HL-60 (cell line): ENCODE measurements around the gene TMCO2.

Experiments used
- DNase-seq, 2 experiments: peaks; one replicate each; pipeline ENCODE4 v3.0.0-alpha.2; 2010 to 2020; ENCODE audit warnings: low read depth in 1 of 2, low spot score in 1 of 2
- H3K27ac ChIP-seq: fragments of 250-450 bp; sonication (Bioruptor Pico); replicated peaks from 2 replicates; pipeline ENCODE4 v1.5.1; 2020; ENCODE audit warnings: mild to moderate bottlenecking, moderate library complexity
- H3K27me3 ChIP-seq: fragments of 250-450 bp; sonication (Bioruptor Pico); 2 replicates; pipeline ENCODE4 v1.5.1; 2021; ENCODE audit warnings: mild to moderate bottlenecking, moderate library complexity; ENCODE audit not compliant: insufficient read depth, poor library complexity, severe bottlenecking
- H3K4me3 ChIP-seq: replicated peaks from 2 replicates; pipeline ENCODE4 v1.5.1; 2011; ENCODE audit warnings: mild to moderate bottlenecking, control low read depth, low read length; ENCODE audit not compliant: insufficient read depth
- GABPA ChIP-seq: IDR thresholded peaks from 2 replicates; pipeline ENCODE4 v1.6.1; 2012; ENCODE audit warnings: low read depth
- POLR2AphosphoS5 ChIP-seq: IDR thresholded peaks from 2 replicates; pipeline ENCODE4 v1.6.1; 2012; ENCODE audit warnings: low read depth
- SPI1 ChIP-seq: IDR thresholded peaks from 2 replicates; pipeline ENCODE4 v1.6.1; 2012; ENCODE audit warnings: low read depth, mild to moderate bottlenecking, borderline replicate concordance
- TF ChIP-seq, protein P1 (sequence below): IDR thresholded peaks from one replicate; pipeline ENCODE4 v1.5.1; 2011; ENCODE audit warnings: low read length, control low read depth, inconsistent platforms; ENCODE audit not compliant: insufficient read depth
- TF ChIP-seq, protein P2 (sequence below): IDR thresholded peaks from 2 replicates; pipeline ENCODE4 v1.6.1; 2012; ENCODE audit warnings: low read depth; ENCODE audit not compliant: insufficient replicate concordance

Gene TMCO2

DNA sequence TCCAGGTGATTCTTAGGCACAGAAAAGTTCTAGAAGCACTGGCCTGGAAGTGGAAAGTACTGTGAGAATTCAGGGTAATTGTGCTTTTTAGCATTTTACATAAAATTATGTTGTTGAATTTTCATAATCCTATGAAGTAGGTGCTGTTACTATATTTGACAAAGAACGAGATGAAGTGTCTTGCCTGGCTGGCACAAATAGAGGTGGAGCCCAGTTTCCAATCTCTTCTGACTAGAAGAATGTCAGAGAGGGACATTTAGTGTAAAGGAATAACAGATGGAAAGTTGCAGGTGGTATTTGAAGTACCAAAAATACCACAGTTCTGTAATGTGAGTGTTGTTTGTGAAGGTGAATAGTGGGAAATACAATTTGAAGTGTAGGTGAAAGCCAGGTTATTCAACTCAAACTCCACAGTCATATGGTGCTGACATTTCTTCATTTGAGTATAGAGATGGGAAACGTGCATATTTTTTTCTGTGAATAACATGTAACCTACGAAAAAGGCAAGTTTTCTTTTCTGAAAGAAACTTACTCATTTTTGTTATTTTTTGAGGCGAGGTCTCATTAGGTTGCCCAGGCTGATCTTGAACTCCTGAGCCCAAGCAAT is 3.5 kb upstream of the TMCO2 start:
- no peak for DNase-seq
- TF ChIP-seq SPI1 (no peak), GABPA (no peak), POLR2AphosphoS5 (no peak)
- TF ChIP-seq, protein P1, sequence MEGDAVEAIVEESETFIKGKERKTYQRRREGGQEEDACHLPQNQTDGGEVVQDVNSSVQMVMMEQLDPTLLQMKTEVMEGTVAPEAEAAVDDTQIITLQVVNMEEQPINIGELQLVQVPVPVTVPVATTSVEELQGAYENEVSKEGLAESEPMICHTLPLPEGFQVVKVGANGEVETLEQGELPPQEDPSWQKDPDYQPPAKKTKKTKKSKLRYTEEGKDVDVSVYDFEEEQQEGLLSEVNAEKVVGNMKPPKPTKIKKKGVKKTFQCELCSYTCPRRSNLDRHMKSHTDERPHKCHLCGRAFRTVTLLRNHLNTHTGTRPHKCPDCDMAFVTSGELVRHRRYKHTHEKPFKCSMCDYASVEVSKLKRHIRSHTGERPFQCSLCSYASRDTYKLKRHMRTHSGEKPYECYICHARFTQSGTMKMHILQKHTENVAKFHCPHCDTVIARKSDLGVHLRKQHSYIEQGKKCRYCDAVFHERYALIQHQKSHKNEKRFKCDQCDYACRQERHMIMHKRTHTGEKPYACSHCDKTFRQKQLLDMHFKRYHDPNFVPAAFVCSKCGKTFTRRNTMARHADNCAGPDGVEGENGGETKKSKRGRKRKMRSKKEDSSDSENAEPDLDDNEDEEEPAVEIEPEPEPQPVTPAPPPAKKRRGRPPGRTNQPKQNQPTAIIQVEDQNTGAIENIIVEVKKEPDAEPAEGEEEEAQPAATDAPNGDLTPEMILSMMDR = no peak
- TF ChIP-seq, protein P2, sequence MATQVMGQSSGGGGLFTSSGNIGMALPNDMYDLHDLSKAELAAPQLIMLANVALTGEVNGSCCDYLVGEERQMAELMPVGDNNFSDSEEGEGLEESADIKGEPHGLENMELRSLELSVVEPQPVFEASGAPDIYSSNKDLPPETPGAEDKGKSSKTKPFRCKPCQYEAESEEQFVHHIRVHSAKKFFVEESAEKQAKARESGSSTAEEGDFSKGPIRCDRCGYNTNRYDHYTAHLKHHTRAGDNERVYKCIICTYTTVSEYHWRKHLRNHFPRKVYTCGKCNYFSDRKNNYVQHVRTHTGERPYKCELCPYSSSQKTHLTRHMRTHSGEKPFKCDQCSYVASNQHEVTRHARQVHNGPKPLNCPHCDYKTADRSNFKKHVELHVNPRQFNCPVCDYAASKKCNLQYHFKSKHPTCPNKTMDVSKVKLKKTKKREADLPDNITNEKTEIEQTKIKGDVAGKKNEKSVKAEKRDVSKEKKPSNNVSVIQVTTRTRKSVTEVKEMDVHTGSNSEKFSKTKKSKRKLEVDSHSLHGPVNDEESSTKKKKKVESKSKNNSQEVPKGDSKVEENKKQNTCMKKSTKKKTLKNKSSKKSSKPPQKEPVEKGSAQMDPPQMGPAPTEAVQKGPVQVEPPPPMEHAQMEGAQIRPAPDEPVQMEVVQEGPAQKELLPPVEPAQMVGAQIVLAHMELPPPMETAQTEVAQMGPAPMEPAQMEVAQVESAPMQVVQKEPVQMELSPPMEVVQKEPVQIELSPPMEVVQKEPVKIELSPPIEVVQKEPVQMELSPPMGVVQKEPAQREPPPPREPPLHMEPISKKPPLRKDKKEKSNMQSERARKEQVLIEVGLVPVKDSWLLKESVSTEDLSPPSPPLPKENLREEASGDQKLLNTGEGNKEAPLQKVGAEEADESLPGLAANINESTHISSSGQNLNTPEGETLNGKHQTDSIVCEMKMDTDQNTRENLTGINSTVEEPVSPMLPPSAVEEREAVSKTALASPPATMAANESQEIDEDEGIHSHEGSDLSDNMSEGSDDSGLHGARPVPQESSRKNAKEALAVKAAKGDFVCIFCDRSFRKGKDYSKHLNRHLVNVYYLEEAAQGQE = no peak
- Histone ChIP-seq H3K27me3 (no peaks in the 10 kb centered on the region), H3K4me3 (no peak overlapping the region), H3K27ac (no peak overlapping the region)

DNA sequence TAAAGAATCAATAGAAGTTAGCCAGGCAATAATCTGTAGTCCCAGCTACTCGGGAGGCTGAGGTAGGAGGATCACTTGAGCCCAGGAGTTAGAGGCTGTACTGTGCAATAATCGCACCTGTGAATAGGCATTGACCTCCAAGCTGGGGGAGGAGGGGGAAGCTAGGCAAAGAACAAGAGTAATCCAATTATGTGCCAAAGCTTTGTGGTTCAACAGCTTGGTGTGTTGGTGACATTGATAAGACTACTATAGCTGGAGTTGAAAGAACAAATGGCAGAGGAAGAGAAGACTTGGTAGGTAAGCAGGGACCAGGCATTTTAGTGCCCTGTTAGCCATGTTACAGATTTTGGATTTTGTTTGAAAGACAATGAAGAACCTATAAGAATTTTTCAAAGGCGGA is 2.1 kb upstream of the TMCO2 start:
- H3K4me3 ChIP-seq = no peak overlapping the region
- H3K27me3 ChIP-seq = no peaks in the 10 kb centered on the region
- no peak for DNase-seq
- TF ChIP-seq, protein P1 = no peak
- no peak for TF ChIP-seq GABPA
- TF ChIP-seq SPI1 = no peak
- TF ChIP-seq, protein P2 = no peak
- no peak for TF ChIP-seq POLR2AphosphoS5
- H3K27ac ChIP-seq = no peak overlapping the region

DNA sequence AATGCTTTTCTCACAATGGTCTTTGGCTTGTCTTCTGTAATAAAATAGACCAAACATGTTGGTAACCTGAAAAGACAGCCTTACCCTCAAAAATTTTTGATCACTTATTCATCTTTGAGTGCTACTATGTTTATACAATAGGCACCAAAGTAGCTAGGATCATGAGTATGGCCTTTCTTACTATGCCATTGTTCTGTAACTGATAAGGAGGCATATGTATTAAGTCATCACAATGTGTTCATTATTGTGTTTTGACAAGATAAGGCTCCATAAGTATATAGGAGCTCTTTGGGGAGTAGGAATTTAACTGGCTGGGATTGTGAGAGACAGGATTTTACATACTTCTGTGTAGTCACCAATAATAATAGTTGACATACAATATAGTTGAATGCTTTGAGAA is 675 bp downstream of the TMCO2 start:
- no peak for TF ChIP-seq GABPA
- Histone ChIP-seq H3K27ac (no peak overlapping the region), H3K4me3 (no peak overlapping the region), H3K27me3 (no peaks in the 10 kb centered on the region)
- DNase-seq = no peak

DNA sequence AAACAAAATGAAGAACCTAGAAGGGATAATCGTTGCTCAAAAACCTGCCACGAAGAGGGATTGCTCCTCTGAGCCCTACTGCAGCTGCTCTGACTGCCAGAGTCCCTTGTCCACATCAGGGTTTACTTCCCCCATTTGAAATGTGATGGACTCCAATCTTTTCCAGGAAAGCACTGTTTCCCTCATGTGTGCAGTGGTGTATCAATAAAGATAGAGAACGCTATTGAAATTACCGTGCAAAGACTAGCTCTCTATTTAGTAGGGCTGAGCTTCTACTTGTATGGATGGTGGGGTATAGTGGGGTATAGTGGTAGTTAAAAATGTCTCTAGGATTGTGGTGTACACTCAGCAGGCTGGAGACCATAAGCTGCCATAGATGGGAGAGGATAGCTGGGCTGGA is 3.7 kb downstream of the TMCO2 start:
- DNase-seq = peak in 1 of 2 experiments; percentile 8
- Histone ChIP-seq H3K4me3 (no peak overlapping the region), H3K27me3 (no peaks in the 10 kb centered on the region), H3K27ac (no peak overlapping the region)
- TF ChIP-seq, protein P2 = no peak
- TF ChIP-seq POLR2AphosphoS5 = no peak
- TF ChIP-seq, protein P1 = no peak
- no peak for TF ChIP-seq SPI1
- no peak for TF ChIP-seq GABPA
